Endodermal cell (in vitro differentiated cells): Measurements from ENCODE around the gene FGA. TPM values are rescaled to one million over a fixed set of nuclear protein-coding genes. Genes with fewer than 3 reads are reported as not detected.
A peak's percentile ranks its signal among the peaks of the same experiment; 100 is the strongest.

Experiments used
- DNase-seq: peaks from one replicate; pipeline ENCODE4 v3.0.0-alpha.2; 2017
- H3K27ac ChIP-seq: 2 replicates; pipeline ENCODE4 v1.5.1; 2013; ENCODE audit warnings: mild to moderate bottlenecking, low read depth, low read length, moderate library complexity
- H3K27me3 ChIP-seq: 2 replicates; pipeline ENCODE4 v1.6.1; 2013; ENCODE audit warnings: mild to moderate bottlenecking, low read length, moderate library complexity; ENCODE audit not compliant: insufficient read depth, control insufficient read depth, poor library complexity, severe bottlenecking
- H3K36me3 ChIP-seq: 2 replicates; pipeline ENCODE4 v1.7.0; 2013; ENCODE audit warnings: mild to moderate bottlenecking, low read length, moderate library complexity; ENCODE audit not compliant: control insufficient read depth, insufficient read depth
- H3K4me1 ChIP-seq: one replicate; pipeline ENCODE4 v1.7.0; 2013; ENCODE audit warnings: low read length; ENCODE audit not compliant: control insufficient read depth, insufficient read depth
- H3K4me3 ChIP-seq: 2 replicates; pipeline ENCODE4 v1.5.1; 2013; ENCODE audit warnings: mild to moderate bottlenecking, low read length, moderate library complexity
- H3K9ac ChIP-seq: 2 replicates; pipeline ENCODE4 v1.6.1; 2013; ENCODE audit warnings: mild to moderate bottlenecking, low read length, moderate library complexity; ENCODE audit not compliant: poor library complexity, severe bottlenecking; ENCODE audit errors: extremely low read depth
- H3K9me3 ChIP-seq: 2 replicates; pipeline ENCODE4 v1.6.1; 2013; ENCODE audit warnings: mild to moderate bottlenecking, low read length, moderate library complexity; ENCODE audit not compliant: control insufficient read depth
- H3K27ac Mint-ChIP-seq: 2 replicates; pipeline ENCODE4 v1.8.0; 2020; ENCODE audit warnings: mixed read lengths
- H3K27me3 Mint-ChIP-seq: 2 replicates; pipeline ENCODE4 v1.8.0; 2021; ENCODE audit warnings: mild to moderate bottlenecking, mixed read lengths; ENCODE audit not compliant: insufficient read depth
- H3K36me3 Mint-ChIP-seq: 2 replicates; pipeline ENCODE4 v1.8.0; 2020; ENCODE audit warnings: low read depth, mixed read lengths
- H3K4me1 Mint-ChIP-seq: 2 replicates; pipeline ENCODE4 v1.8.0; 2020; ENCODE audit warnings: mixed read lengths
- H3K4me3 Mint-ChIP-seq: 2 replicates; pipeline ENCODE4 v1.8.0; 2020; ENCODE audit warnings: mild to moderate bottlenecking, moderate library complexity, mixed read lengths
- H3K9me3 Mint-ChIP-seq: 2 replicates; pipeline ENCODE4 v1.8.0; 2020; ENCODE audit warnings: mild to moderate bottlenecking, mixed read lengths
- WGBS, 2 experiments: methylation state at CpG; one replicate each; pipeline versions ENCODE4 v1.1.5 to v1.1.7; 2013; ENCODE audit warnings: missing lambda C conversion rate in 2 of 2, mixed read lengths in 1 of 2; ENCODE audit not compliant: insufficient coverage in 1 of 2, insufficient read length in 1 of 2; 5-methylcytosine and 5-hydroxymethylcytosine counted together
- total RNA-seq, 2 donors: library from RNA; stranded (reverse); fragmentation: NEBNext Ultra II Directional in 1 of 2; extraction: Animal tissue kit (Norgen Biotek cat#: 25700) in 1 of 2; gene quantifications; 2 replicates in 1 of 2; 3 replicates in 1 of 2; pipeline ENCODE4 v1.2.1, GENCODE V29; 2021
- TF ChIP-seq, protein P1 (sequence below): fragments of 200-600 bp; sonication (generic); conservative IDR thresholded peaks from 2 replicates; pipeline ENCODE4 v1.5.0; 2021; ENCODE audit warnings: antibody characterized with exemption, mild to moderate bottlenecking

The FGA gene
- total RNA-seq, 2 donors from 2014 or later = 3.1 to 3.7 TPM

DNA sequence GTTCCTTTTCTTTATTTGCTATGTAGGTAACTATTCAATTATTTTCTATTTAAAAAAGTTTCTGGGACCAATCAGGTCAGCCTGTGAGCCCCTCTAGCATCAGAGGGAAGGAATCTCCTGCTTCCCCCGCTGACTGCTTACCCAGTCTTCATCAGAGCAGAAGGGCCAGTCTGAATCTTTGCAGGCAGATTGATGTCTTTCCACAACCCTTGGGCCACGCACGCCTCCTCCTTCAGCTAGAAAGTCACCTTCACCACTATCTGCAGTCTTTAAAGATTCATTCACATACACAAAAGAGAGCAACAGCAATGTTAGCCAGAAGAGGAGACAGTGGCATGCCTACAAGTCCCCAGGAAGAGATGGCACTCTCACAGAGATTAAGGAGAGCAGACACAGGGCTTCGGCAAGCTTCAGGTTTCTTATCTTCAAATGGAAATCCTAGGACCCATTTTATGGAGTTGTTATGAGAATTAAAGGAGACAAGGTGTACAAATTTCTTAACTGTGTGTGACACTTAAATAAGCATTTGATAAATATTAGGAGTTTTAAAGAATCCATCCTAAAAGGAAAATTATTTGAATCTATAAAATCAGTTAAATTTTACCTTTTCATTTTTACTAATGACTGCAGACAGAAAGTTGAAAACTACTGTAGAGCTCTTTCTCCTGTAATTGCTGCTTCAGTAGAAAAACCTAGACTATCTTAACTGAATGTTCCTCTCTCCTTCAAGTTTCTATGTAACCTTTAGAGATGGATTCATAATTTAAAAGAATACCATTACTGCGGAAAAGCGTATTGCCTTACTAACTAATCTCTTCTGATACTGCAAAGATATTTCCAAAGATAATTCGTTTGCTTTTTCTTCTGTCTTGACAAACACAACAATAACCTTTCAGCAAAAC lies 995 bp downstream of the FGA start:
- TF ChIP-seq, protein P1, sequence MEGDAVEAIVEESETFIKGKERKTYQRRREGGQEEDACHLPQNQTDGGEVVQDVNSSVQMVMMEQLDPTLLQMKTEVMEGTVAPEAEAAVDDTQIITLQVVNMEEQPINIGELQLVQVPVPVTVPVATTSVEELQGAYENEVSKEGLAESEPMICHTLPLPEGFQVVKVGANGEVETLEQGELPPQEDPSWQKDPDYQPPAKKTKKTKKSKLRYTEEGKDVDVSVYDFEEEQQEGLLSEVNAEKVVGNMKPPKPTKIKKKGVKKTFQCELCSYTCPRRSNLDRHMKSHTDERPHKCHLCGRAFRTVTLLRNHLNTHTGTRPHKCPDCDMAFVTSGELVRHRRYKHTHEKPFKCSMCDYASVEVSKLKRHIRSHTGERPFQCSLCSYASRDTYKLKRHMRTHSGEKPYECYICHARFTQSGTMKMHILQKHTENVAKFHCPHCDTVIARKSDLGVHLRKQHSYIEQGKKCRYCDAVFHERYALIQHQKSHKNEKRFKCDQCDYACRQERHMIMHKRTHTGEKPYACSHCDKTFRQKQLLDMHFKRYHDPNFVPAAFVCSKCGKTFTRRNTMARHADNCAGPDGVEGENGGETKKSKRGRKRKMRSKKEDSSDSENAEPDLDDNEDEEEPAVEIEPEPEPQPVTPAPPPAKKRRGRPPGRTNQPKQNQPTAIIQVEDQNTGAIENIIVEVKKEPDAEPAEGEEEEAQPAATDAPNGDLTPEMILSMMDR = no peak
- Mint-ChIP-seq H3K9me3 (no peaks in the 10 kb centered on the region), H3K4me1 (peaks cover 16% of the 10 kb centered on the region), H3K27ac (no peak overlapping the region), H3K36me3 (no peaks in the 10 kb centered on the region), H3K27me3 (no peaks in the 10 kb centered on the region), H3K4me3 (peak overlapping the region; percentile 11)
- DNase-seq = no peak
- Histone ChIP-seq H3K4me1 (no peaks in the 10 kb centered on the region), H3K9me3 (no peaks in the 10 kb centered on the region), H3K36me3 (no peaks in the 10 kb centered on the region), H3K9ac (no peak overlapping the region), H3K4me3 (no peak overlapping the region), H3K27ac (no peak overlapping the region), H3K27me3 (no peaks in the 10 kb centered on the region)
- 90 to 93% methylated on average over 4 to 7 of the region's 7 CpGs for WGBS, 2 experiments

DNA sequence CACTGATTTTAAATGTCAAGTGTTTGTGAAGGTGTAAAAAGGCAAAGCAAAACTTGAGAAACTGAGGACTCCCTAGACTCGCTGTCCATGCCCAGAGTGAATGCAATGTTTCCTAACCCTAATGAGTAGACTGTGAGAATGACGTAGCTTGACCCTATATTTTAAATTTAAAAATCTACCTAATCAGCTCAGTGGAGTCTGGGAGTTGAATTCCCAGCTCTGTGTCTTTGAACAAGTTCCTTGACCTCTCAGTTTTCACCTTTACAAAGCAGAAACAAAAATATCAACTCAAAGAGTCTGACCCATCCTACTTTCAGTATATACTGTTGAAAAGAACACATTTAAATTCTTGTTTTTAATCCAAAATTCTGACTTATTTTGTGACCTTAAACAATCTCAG lies 2.3 kb downstream of the FGA start:
- WGBS, 2 experiments = 98 to 100% methylated on average over 1 to 2 of the region's 2 CpGs

DNA sequence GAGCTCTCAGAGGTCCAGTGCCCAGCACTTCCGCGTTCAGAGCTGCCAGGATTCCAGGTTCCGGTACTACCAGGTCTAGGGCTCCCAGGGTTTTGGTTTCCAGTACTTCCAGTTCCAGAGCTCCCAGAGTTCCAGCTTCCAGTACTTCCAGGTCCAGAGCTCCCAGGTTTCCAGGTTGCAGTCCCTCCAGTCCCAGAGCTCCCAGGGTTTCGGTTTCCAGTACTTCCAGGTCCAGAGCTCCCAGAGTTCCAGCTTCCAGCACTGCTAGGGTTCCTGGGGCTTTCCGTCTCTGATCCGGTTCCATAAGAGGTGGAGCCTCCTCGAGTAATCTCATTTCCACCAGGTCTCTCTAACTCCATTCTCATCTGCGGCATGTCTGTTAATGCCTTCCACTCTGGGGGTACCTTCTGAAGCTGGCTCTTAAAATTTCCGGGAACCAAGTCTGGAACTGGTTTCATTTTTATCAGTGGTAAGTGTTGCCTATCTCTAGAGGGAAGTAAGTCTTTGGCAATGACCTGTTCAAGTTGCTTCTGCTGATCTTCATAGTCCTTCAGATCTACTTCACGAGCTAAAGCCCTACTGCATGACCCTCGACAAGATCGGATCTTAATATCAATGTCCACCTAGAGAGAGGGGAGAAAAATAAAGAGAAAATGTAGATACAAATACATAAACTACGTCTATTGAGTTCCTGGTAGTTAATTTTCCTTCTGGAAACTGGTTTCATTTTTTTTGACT lies 4.1 kb downstream of the FGA start:
- Mint-ChIP-seq H3K27ac (no peak overlapping the region), H3K9me3 (no peaks in the 10 kb centered on the region), H3K36me3 (no peaks in the 10 kb centered on the region), H3K4me1 (peaks cover 20% of the 10 kb centered on the region), H3K4me3 (no peak overlapping the region), H3K27me3 (no peaks in the 10 kb centered on the region)
- no peak for DNase-seq
- Histone ChIP-seq H3K9ac (no peak overlapping the region), H3K27ac (no peak overlapping the region), H3K4me1 (peaks cover 3% of the 10 kb centered on the region), H3K27me3 (no peaks in the 10 kb centered on the region), H3K36me3 (no peaks in the 10 kb centered on the region), H3K9me3 (no peaks in the 10 kb centered on the region), H3K4me3 (no peak overlapping the region)
- 95 to 96% methylated on average over 9 to 13 of the region's 13 CpGs for WGBS, 2 experiments
- TF ChIP-seq, protein P1 = no peak

More for the DNA sequence above, 2.3 kb downstream of the FGA start:
- H3K4me3 ChIP-seq = no peak overlapping the region
- no peak for DNase-seq
- Mint-ChIP-seq H3K27me3 (no peaks in the 10 kb centered on the region), H3K9me3 (no peaks in the 10 kb centered on the region), H3K36me3 (no peaks in the 10 kb centered on the region), H3K4me3 (no peak overlapping the region), H3K4me1 (peaks cover 13% of the 10 kb centered on the region), H3K27ac (no peak overlapping the region)
- H3K27ac ChIP-seq = no peak overlapping the region
- H3K36me3 ChIP-seq = no peaks in the 10 kb centered on the region
- no peaks in the 10 kb centered on the region for H3K27me3 ChIP-seq
- H3K4me1 ChIP-seq = no peaks in the 10 kb centered on the region
- no peaks in the 10 kb centered on the region for H3K9me3 ChIP-seq
- TF ChIP-seq, protein P1 = no peak
- no peak overlapping the region for H3K9ac ChIP-seq
